ENCODE measurements around the gene TTC39B.

- TF ChIP-seq EP300 (IDR thresholded peaks at IDR 0.05; ENCODE audit: borderline replicate concordance in 1 of 2, low read depth in 2 of 2, low read length in 2 of 2) (no peak), HDAC2 (IDR thresholded peaks at IDR 0.05; ENCODE audit: borderline replicate concordance in 1 of 2, low read depth in 2 of 2, low read length in 2 of 2) (no peak), JUN (IDR thresholded peaks at IDR 0.05; ENCODE audit: low read depth, low read length) (no peak), KDM1A (IDR thresholded peaks at IDR 0.05; ENCODE audit: borderline replicate concordance, low read length) (no peak), POLR2A (IDR thresholded peaks at IDR 0.05; ENCODE audit: control extremely low read depth in 1 of 2, low read depth in 2 of 2, low read length in 2 of 2) (no peak), EZH2 (IDR thresholded peaks at IDR 0.05; ENCODE audit: low read depth, low read length, severe bottlenecking) (no peak), MAFK (IDR thresholded peaks at IDR 0.05; ENCODE audit: low read depth, low read length) (no peak), POLR2AphosphoS5 (IDR thresholded peaks at IDR 0.05; ENCODE audit: low read depth, low read length) (no peak), TAF1 (IDR thresholded peaks at IDR 0.05; ENCODE audit: low read depth, low read length) (no peak), SIRT6 (IDR thresholded peaks at IDR 0.05; ENCODE audit: low read length) (no peak), YY1 (IDR thresholded peaks at IDR 0.05; ENCODE audit: low read depth, low read length) (no peak), RFX5 (IDR thresholded peaks at IDR 0.05; ENCODE audit: borderline replicate concordance, low read depth, low read length) (no peak), SIN3A (conservative IDR thresholded peaks at IDR 0.05 in 1 of 2, IDR thresholded peaks at IDR 0.05 in 1 of 2; ENCODE audit: low read depth in 1 of 2, low read length in 2 of 2) (no peak)
- TF ChIP-seq, protein P1, sequence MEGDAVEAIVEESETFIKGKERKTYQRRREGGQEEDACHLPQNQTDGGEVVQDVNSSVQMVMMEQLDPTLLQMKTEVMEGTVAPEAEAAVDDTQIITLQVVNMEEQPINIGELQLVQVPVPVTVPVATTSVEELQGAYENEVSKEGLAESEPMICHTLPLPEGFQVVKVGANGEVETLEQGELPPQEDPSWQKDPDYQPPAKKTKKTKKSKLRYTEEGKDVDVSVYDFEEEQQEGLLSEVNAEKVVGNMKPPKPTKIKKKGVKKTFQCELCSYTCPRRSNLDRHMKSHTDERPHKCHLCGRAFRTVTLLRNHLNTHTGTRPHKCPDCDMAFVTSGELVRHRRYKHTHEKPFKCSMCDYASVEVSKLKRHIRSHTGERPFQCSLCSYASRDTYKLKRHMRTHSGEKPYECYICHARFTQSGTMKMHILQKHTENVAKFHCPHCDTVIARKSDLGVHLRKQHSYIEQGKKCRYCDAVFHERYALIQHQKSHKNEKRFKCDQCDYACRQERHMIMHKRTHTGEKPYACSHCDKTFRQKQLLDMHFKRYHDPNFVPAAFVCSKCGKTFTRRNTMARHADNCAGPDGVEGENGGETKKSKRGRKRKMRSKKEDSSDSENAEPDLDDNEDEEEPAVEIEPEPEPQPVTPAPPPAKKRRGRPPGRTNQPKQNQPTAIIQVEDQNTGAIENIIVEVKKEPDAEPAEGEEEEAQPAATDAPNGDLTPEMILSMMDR (IDR thresholded peaks at IDR 0.05; ENCODE audit: control extremely low read depth in 1 of 3, insufficient read depth in 1 of 3, low read depth in 1 of 3, low read length in 3 of 3): no peak
Observed at GRCh38 chr9:15225564-15226126, 81.4 kb downstream of the TTC39B start.

Data from H1 (cell line).